SK-N-SH treated with all-trans-retinoic acid at 6 μM for 48 hours (cell line): ENCODE data around the gene CDH11.

ENCODE experiments used
- ISL1 ChIP-seq: fragments of 250-450 bp; sonication (Bioruptor Pico); IDR thresholded peaks from 2 replicates; pipeline ENCODE4 v2.1.2; 2022; ENCODE audit warnings: mild to moderate bottlenecking, moderate library complexity
- RARB ChIP-seq: fragments of 250-450 bp; sonication (Bioruptor Pico); IDR thresholded peaks from 2 replicates; pipeline ENCODE4 v1.8.0; 2021; ENCODE audit warnings: mild to moderate bottlenecking, moderate library complexity
- TOX ChIP-seq: fragments of 250-450 bp; sonication (Bioruptor Pico); IDR thresholded peaks from 2 replicates; pipeline ENCODE4 v1.8.0; 2021; ENCODE audit warnings: mild to moderate bottlenecking, moderate library complexity, borderline replicate concordance
- ZFP3 ChIP-seq: fragments of 250-450 bp; sonication (Bioruptor Pico); IDR thresholded peaks from 2 replicates; pipeline ENCODE4 v1.5.0; 2020; ENCODE audit warnings: mild to moderate bottlenecking, moderate library complexity
- ZNF565 ChIP-seq: fragments of 450-650 bp; formaldehyde crosslinking; conservative IDR thresholded peaks from 2 replicates; pipeline ENCODE4 v1.5.0; 2020; ENCODE audit warnings: low read depth, mild to moderate bottlenecking, moderate library complexity
- ZNF8 ChIP-seq: fragments of 450-650 bp; formaldehyde crosslinking; IDR thresholded peaks from 2 replicates; pipeline ENCODE4 v1.5.0; 2020; ENCODE audit warnings: mild to moderate bottlenecking, moderate library complexity
- TF ChIP-seq, protein P1 (sequence below): fragments of 250-450 bp; sonication (Bioruptor Pico); IDR thresholded peaks from 2 replicates; pipeline ENCODE4 v1.8.0; 2020; ENCODE audit warnings: mild to moderate bottlenecking, moderate library complexity, borderline replicate concordance
- TF ChIP-seq, protein P2 (sequence below): fragments of 250-450 bp; sonication (Bioruptor Pico); IDR thresholded peaks from 2 replicates; pipeline ENCODE4 v1.8.0; 2021; ENCODE audit warnings: low read depth, mild to moderate bottlenecking, moderate library complexity, borderline replicate concordance
- TF ChIP-seq, protein P3 (sequence below): fragments of 250-450 bp; sonication (Bioruptor Pico); IDR thresholded peaks from 2 replicates; pipeline ENCODE4 v1.5.1; 2020; ENCODE audit warnings: low read depth, mild to moderate bottlenecking, moderate library complexity
- TF ChIP-seq, protein P4 (sequence below): fragments of 250-450 bp; sonication (Bioruptor Pico); IDR thresholded peaks from 2 replicates; pipeline ENCODE4 v1.5.1; 2021; ENCODE audit warnings: mild to moderate bottlenecking, moderate library complexity

DNA sequence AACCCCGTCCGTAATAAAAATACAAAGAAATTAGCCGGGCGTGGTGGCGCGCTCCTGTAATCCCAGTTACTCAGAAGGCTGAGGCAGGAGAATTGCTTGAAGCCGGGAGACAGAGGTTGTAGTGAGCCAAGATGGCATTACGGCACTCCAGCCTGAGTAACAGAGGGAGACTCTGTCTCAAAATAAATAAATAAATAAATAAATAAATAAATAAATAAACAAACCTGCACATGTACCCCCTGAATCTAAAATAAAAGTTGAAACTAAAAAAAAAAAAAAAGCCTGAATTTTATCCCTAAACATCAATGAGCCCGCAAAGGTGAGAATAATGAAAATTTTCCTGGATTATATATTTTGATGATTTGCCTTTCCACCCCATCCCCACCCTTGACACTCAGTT, 124.7 kb downstream of the CDH11 start:
- TF ChIP-seq, protein P1, sequence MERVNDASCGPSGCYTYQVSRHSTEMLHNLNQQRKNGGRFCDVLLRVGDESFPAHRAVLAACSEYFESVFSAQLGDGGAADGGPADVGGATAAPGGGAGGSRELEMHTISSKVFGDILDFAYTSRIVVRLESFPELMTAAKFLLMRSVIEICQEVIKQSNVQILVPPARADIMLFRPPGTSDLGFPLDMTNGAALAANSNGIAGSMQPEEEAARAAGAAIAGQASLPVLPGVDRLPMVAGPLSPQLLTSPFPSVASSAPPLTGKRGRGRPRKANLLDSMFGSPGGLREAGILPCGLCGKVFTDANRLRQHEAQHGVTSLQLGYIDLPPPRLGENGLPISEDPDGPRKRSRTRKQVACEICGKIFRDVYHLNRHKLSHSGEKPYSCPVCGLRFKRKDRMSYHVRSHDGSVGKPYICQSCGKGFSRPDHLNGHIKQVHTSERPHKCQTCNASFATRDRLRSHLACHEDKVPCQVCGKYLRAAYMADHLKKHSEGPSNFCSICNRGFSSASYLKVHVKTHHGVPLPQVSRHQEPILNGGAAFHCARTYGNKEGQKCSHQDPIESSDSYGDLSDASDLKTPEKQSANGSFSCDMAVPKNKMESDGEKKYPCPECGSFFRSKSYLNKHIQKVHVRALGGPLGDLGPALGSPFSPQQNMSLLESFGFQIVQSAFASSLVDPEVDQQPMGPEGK (CRISPR knock-in tag) = no peak
- TF ChIP-seq, protein P2, sequence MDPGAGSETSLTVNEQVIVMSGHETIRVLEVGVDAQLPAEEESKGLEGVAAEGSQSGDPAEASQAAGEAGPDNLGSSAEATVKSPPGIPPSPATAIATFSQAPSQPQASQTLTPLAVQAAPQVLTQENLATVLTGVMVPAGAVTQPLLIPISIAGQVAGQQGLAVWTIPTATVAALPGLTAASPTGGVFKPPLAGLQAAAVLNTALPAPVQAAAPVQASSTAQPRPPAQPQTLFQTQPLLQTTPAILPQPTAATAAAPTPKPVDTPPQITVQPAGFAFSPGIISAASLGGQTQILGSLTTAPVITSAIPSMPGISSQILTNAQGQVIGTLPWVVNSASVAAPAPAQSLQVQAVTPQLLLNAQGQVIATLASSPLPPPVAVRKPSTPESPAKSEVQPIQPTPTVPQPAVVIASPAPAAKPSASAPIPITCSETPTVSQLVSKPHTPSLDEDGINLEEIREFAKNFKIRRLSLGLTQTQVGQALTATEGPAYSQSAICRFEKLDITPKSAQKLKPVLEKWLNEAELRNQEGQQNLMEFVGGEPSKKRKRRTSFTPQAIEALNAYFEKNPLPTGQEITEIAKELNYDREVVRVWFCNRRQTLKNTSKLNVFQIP = no peak
- TF ChIP-seq, protein P3, sequence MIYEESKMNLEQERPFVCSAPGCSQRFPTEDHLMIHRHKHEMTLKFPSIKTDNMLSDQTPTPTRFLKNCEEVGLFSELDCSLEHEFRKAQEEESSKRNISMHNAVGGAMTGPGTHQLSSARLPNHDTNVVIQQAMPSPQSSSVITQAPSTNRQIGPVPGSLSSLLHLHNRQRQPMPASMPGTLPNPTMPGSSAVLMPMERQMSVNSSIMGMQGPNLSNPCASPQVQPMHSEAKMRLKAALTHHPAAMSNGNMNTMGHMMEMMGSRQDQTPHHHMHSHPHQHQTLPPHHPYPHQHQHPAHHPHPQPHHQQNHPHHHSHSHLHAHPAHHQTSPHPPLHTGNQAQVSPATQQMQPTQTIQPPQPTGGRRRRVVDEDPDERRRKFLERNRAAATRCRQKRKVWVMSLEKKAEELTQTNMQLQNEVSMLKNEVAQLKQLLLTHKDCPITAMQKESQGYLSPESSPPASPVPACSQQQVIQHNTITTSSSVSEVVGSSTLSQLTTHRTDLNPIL (CRISPR knock-in tag) = no peak
- TF ChIP-seq RARB (CRISPR knock-in tag) = no peak
- no peak for TF ChIP-seq ZNF8 (CRISPR knock-in tag)
- TF ChIP-seq, protein P4, sequence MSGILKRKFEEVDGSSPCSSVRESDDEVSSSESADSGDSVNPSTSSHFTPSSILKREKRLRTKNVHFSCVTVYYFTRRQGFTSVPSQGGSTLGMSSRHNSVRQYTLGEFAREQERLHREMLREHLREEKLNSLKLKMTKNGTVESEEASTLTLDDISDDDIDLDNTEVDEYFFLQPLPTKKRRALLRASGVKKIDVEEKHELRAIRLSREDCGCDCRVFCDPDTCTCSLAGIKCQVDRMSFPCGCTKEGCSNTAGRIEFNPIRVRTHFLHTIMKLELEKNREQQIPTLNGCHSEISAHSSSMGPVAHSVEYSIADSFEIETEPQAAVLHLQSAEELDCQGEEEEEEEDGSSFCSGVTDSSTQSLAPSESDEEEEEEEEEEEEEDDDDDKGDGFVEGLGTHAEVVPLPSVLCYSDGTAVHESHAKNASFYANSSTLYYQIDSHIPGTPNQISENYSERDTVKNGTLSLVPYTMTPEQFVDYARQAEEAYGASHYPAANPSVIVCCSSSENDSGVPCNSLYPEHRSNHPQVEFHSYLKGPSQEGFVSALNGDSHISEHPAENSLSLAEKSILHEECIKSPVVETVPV (CRISPR knock-in tag) = no peak
- TF ChIP-seq TOX (CRISPR knock-in tag) = no peak
- no peak for TF ChIP-seq ZFP3 (CRISPR knock-in tag)
- no peak for TF ChIP-seq ZNF565
- TF ChIP-seq ISL1 (CRISPR knock-in tag) = no peak
